Measurements from ENCODE around the gene CALCR.
"Not testable (repeated sequence)": the region's sequence is repeated elsewhere in the genome, so short reads cannot be mapped to it uniquely, and the experiment has no call there.

CALCR gene
- 0 reads per million in 2 donors for total RNA-seq

DNA sequence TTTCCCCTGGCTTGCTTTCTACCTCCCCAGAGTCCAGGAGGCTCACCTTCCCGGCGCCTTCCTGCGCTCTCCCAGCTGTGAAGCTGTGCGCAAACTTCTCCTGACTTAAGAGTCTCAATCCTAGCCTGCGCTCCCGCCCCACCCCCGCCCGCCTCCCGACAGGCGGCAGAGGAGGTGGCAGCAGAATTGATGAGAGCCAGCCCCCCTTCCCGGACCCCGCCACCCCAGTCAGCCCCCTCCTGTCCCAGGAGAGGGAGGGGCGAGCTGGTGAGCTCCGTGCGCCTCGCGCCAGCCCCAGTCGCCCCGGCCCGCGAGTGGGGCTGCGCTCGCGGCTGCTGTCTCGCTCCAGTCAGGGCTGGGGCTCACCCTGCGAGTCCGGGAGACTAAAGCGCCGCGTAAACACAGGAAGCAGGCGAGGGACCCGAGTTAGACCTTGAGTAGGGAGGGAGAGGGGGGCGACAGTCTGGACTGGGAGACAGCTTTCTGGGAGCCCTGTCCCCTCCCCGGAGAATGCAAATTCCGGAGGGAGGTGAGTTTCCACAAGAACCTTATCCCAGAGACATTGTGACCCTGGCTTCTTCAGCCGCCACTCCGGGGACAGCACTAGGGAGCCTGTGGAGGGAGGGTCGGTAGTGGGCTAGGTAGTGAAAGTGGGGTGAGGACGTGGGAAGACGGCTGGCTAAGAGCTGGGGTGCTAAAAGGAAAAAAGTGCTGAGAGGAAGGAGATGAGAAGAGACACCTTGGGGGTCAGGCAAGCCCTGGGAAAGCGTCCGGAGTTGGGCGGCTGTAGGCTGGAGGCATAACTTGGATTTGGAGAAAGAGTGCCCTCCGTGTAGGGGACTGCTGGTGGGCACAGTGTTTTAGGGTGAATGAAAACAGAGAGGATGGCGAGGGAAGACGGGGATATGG is at the start of gene CALCR:
Gene CALCR (minus strand): TSS at position 79 of the 909 bp plus-strand sequence. CDS start 87,743 bp downstream, outside the sequence.
- DNase-seq: no peak

DNA sequence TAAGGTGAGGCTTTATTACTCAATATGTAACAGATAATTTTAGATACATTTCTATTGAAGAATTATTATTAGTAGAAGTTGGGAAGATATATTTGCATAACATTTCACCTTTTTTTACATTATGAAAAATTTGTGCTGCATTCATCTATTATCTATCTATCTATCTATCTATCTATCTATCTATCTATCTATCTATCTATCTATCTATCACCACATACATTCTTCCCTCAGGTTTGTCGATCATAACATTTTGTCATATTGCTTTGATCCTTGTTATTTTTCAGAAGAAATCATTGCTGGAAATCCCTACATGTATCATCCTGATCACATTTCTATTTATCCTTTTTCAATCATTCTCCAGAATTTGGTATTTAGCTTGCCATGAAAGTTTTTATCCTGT is 49.3 kb upstream of the CALCR start:
- DNase-seq: no peak

DNA sequence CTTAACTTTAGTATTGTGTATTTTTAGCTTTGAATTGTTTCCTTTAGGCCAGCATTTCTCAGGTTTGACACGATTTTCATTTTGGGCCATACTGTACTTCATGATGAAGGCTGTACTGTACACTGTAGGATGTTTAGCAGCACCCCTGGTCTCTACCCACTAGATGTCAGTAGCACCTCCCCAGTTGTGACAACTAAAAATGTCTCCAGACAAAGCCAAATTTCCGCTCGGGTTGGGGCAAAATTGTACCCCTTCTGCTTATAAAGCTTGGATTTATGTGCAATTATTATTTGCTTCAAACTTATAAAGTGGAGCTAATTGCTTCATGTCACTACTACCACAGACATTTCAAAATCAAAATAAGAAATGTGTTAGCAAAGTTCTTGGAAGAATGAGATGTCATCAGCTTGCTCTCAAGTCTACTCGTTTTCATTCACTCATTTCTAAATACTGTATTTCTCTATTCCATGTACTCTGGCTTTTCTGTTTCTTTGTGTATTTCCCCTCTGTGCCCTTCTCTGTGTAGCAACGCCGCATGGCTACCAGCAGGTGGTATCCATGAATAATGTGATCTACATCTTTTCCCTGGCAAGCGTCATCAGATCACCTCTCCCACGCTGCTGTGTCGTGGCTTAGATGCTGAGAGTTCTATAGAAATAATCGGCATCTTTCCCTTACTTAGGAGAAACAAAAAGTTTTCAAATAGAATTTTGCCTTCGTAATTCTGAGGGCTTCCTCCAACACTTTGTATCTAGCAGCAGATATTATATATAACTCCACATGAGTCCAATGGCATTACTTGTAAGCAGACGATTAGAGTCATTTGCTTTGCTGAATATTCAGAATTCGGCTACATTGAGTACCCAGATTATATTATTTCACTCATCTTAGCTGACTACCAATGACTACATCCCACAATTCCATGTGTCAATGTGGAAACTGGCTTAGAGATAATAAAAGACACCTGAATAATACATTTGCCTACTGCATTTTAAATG is 47.8 kb upstream of the CALCR start:
- DNase-seq: no peak

DNA sequence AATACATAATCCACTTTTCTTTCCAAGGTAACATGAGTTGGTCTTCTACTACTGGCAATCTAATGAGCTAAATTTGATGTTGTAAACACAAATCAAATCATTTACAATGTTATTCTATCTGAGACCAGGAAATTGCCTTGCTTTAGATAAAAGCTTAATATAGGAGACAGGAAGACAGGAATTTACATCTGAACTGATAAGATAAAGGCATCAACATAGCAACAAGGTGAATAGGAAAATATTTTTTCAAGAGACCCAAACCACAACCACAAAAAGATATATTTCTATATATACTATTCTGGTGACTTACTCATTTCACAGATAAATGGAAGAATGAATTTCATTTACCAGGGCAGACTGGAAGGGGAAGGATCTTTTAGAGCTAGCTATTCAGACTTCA is 46.3 kb upstream of the CALCR start:
- DNase-seq: no peak

DNA sequence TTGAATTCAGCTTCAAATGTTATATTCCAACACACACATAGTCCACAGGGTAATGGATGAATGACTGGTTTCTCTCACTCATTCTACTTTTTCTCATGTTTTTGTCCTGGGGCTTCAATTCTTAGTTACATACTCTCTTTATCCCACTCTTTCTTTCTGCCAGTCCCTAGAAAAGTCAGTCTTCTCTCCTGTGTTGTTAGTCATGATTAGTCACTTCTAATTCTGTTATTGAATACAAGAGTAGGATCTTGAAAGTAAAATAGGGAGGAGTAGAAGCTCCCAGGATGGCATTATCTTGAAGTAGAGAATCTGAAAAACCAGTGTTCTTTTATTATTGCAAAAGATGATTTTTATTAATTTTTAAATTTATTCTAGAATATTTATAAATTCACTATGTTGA is 45.5 kb upstream of the CALCR start:
- DNase-seq: no peak

DNA sequence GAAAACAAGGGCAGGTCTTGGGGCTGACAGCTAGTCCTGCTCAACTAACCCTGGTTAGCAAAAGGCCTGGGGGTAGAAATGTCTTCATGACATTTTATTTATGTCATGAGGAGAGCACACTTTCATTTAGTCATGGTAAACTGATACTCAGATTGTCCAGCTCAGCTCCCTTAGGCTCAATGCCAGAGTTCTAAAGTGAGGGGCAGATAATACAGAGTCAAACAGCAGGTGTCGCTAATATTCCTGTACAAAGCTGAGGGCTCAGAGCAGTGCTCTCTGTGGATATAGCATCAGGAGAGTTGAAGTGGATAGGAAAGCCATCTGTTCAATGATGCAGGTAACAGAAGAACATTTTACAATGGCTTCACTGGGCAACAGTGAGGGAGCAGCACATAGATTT is 26.8 kb upstream of the CALCR start:
- no peak for DNase-seq

DNA sequence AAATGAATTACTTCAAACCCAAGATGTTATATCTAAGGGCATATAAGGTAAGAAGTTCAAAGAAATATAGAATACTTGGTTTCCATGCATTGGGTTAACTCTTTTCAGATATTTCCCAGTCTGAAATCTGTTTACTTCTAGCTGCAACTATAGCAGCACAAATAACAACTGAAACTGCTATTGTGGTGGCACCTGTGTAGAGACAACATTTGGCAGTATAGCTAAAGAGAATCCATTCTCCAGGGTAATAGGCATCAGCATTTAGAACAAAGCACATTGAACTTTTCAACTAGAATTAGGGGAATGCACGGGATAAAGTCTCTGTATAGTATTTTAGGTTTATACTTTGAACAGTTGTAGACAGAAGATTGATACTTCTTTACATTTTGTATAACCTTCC is 19.7 kb upstream of the CALCR start:
- DNase-seq: no peak

DNA sequence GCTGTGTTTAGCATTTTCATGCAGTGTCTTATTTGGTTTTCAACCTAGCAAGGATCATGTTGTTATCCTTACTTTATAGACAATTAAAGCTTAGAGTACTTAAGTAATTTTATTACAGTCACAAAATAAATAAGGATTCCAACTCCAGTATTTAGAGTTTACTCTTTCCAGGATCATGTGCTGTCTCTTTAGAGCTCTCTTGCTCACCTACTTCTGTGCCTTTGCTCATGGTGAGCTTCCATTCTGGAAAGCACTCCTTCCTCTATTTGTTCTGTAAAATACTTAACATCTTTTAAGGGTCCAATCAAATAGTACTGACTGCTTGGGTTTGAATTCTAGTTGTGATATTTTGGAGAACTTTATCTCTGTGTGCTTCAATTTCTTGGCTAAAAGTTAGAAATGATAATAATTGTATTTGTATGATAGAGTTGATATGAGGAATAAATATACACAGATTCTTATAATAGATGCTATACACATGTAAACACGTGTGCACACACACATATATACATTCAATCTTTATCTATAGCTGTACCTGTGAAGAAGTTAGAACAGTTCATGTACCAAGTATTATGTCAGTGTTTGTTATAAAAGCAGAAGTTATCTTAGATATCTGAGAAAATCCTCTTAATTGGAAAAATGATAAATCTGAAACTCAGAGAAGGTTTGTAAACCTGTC is 18.2 kb upstream of the CALCR start:
- no peak for DNase-seq

DNA sequence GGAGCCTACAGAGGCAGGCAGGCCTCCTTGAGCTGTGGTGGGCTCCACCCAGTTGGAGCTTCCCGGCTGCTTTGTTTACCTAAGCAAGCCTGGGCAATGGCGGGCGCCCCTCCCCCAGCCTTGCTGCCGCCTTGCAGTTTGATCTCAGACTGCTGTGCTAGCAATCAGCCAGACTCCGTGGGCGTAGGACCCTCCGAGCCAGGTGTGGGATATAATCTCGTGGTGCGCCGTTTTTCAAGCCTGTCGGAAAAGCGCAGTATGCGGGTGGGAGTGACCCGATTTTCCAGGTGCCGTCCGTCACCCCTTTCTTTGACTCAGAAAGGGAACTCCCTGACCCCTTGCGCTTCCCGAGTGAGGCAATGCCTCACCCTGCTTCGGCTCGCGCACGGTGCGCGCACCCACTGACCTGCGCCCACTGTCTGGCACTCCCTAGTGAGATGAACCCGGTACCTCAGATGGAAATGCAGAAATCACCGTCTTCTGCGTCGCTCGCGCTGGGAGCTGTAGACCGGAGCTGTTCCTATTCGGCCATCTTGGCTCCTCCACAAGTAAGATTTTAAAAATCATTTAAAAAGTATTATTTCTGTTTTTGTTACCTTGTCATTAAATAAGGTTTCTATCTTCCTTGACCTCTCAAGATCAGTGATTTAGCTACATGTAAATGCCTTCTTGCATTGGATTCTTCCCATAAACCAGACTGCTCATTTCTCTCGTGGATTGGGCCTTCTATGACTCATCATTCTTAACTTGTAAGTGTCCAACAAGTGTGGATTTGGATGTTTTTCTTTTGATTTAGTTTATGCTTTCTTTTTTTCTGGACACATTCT is 16.9 kb upstream of the CALCR start:
- DNase-seq: not testable (repeated sequence)

DNA sequence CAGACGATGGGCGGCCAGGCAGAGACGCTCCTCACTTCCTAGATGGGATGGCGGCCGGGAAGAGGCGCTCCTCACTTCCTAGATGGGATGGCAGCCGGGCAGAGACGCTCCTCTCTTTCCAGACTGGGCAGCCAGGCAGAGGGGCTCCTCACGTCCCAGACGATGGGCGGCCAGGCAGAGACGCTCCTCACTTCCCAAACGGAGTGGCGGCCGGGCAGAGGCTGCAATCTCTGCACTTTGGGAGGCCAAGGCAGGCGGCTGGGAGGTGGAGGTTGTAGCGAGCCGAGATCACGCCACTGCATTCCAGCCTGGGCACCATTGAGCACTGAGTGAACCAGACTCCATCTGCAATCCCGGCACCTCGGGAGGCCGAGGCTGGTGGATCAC is 11.9 kb upstream of the CALCR start:
- DNase-seq: not testable (repeated sequence)

DNA sequence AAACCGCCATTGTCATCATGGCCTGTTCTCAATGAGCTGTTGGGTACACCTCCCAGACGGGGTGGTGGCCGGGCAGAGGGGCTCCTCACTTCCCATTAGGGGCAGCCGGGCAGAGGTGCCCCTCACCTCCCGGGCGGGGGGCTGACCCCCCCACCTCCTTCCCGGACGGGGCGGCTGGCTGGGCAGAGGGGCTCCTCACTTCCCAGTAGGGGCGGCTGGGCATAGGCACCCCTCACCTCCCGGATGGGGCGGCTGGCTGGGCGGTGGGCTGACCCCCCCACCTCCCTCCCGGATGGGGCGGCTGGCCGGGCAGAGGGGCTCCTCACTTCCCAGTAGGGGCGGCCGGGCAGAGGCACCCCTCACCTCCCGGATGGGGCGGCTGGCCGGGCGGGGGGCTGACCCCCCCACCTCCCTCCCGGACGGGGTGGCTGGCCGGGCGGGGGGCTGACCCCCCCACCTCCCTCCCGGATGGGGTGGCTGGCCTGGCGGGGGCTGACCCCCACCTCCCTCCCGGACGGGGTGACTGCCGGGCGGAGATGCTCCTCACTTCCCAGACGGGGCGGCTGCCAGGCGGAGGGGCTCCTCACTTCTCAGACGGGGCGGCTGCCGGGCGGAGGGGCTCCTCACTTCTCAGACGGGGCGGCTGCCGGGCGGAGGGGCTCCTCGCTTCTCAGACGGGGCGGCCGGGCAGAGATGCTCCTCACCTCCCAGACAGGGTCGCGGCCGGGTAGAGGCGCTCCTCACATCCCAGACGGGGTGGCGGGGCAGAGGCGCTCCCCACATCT is 11.4 kb upstream of the CALCR start:
- DNase-seq: not testable (repeated sequence)

DNA sequence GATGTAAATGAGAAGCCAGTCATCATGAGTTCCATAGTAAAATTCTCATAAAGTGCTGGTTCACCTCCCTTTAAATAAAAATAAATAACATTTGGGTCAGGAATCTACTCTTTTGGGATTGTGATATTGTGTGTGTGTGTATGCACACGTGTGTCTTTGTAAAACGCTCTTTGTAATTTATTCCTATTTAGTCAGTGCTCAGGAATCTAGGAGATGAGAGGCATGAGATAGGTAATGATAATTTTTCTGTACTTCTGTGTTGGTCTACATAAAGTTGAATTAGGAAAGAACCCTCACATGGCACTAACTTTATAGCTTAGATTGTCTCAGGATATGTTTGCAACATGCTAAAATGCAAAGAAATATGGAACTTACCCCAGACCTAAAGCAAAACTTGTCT is 4.9 kb upstream of the CALCR start:
- DNase-seq: no peak

DNA sequence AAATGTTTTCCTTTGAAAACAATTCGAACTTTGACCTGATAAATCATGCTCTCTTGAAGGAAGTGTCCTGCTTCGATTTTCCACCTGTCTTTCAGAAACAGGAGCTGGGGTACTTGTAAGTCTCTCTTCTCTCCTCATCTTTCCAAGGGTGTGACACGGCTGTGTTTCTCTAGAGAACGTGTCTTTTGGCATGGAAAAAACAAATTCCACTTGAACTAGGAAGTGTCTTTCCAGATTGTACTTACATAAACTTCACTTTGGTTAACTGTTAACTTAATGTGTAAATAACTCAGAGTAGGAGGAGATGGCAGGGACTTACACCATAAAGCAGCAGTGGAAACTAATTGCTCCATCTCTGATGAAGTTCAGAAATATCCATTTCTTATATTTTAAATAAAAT is 4.2 kb upstream of the CALCR start:
- no peak for DNase-seq

DNA sequence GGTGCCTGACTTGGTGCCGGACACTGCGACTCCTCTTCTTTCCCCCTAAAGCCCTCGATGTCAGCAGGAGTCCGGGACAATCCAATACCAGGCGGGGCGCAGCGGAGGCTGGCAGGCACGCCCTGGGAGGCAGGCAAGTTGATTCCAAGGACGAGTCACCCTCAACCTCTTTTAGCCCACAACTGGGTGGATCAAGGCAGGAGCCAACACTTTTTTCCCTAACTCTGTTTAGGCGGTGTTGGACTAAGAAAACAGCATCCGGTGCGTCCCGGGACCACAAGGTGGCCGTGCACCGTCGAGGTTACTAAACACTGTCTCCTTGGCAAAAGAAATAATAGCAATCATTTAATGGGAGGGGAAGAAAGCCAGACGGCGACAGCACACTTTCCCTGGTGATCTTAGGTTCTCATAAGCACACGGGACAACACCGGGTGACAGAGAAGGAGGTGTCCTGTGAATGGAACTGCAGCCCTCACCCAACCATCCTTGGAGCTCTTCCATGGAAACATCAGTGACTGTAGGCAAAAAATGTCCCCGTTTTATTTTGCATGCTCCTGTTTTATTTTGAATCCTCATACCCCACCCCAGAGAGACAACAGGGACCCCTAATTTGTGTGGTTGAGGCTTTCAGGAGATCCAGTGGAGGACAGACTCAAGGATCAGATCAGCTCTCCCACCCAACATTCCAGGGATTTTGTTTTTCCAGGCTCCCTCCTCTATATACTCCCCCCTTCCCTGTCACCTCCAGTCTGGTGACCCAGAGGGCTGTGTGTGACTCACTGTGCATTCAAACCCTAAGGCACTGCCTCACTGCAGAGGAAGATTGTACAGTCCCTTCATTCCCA is 1.3 kb upstream of the CALCR start:
- DNase-seq: no peak

DNA sequence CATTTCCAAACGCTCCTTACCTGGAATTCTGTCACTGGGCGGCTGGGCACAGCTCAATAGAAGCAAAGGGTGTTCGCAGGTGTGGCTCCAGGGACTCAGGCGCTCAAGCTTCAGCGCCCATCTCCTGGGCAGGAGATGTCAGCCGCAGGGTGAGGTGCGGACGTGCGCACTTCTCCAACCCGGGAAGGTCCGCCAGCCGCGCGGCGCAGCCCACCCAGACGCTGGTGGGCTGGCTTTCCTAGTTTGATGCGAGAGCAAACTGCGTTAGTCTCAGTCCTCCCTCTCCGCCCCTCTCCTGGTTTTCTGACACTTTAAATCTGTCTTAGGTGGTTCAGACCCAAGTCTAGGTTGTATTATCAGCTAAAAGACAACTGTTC is 267 bp downstream of the CALCR start:
- no peak for DNase-seq

DNA sequence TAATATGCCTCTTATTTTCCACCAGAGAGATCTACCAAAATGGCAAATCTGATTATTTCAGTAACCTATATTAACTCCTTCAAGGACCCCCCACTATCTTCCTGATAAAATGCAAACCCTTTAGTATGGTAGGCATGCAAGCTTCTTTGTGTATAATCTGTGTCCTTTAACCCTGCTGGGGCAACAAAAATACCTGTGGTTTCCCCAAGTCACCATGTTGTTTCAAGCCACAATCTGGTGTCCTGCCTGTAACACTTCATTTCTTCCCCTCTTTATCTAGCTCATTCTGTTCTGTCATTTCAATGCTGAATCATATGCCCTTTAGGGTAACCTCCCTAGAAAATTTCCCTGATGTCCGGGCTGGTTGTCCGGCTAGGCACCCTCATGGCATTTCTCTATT is 5.3 kb downstream of the CALCR start:
- no peak for DNase-seq

DNA sequence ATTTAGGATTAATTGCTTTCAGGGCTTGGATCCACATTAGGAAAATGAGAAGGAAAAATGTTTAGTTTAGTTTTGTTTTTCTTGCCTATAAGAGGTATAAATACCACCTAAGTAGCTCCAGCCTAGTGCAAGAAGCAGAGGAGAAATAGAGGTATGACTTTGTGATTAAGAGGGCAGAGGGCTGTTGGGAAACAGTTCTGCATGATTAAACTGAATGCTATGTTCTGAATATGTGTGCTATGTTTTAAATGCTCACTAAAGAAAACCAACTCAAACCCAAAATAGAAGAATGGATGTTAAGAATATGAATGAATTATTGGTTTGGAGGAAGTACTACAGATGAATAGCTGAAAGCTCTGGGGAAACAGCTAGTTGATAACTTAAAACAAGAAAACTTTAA is 7.6 kb downstream of the CALCR start:
- no peak for DNase-seq

DNA sequence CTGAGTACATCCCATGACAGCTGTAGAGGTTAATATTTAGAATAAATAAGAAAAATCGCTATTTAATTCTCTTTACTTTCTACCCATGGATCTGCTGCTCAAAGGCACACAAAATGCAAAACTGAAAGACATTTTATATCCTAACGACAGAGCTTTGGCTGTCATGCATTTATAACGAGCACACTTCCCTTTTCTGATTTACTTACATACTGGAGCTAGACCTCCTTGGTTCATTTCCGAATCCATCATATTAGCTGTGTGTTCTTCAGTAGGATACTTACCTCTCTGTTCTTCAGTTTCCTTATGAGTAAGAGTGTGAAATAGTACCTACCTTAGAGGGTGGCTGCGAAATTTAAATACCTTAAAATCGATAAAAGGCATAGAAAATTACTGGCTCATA is 10.9 kb downstream of the CALCR start:
- no peak for DNase-seq

DNA sequence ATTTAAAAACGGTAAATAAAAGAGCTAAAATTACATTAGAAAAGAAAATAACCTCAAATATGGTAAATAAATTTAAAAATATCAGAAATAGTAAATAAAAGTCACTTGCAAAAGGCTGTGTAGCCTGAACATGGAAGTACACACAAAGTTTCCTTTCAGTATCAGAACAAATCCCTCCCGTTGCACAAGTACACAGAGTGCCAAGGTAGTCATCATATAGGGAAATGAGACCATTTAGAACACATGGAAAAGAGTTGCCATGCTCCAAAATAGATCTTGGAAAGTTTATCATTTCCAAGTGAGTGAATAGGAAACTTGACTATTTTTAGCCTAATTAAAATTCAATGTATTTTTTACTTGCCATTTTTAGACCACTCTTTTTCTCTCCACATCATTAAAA is 11.6 kb downstream of the CALCR start:
- DNase-seq: no peak

DNA sequence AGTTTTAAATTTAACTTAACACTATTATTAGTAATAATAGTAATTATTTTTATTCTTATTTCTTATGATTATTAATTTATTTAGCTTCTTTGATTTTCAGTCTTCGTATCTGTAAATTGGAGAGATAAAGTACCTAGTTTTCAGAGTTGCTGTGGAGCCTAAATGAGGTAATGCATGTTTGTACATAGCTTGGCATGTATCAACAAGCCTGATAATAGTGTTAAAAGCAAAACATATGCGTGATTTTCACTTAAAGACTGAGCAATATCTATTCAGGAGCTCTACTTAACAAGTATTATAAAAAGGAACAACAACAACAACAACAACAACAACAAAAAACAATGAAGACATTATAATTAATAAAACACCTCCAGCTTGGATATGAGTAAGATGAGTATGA is 12.4 kb downstream of the CALCR start:
- DNase-seq: no peak

All from T-helper 9 cell (primary cell).